Cardiac muscle cell (in vitro differentiated cells and primary cell): ENCODE data around the gene MED13. TPM values are rescaled to one million over a fixed set of nuclear protein-coding genes. Genes with fewer than 3 reads are reported as not detected.
"Not testable (repeated sequence)": the region's sequence is repeated elsewhere in the genome, so short reads cannot be mapped to it uniquely, and the experiment has no call there.

Source experiments
- DNase-seq, 2 donors: peaks; one replicate each; pipeline versions ENCODE4 v3.0.0 to v3.0.0-alpha.2; 2010 to 2017; ENCODE audit warnings: low read depth in 1 of 2, low spot score in 1 of 2
- H3K27ac ChIP-seq: fragments of 200-600 bp; sonication (generic); 2 replicates; pipeline ENCODE4 v1.5.1; 2016
- H3K27me3 ChIP-seq: fragments of 200-600 bp; sonication (generic); 2 replicates; pipeline ENCODE4 v1.6.0; 2016; ENCODE audit warnings: control low read depth
- H3K36me3 ChIP-seq: fragments of 200-600 bp; sonication (generic); 2 replicates; pipeline ENCODE4 v1.5.1; 2016; ENCODE audit warnings: control low read depth
- H3K4me1 ChIP-seq: fragments of 200-600 bp; sonication (generic); 2 replicates; pipeline ENCODE4 v1.8.1; 2017; ENCODE audit warnings: low read depth, mild to moderate bottlenecking, mixed run types
- H3K4me3 ChIP-seq: fragments of 200-600 bp; sonication (generic); 2 replicates; pipeline ENCODE4 v1.5.1; 2016; ENCODE audit warnings: mild to moderate bottlenecking
- H3K9me3 ChIP-seq: fragments of 200-600 bp; sonication (generic); 2 replicates; pipeline ENCODE4 v1.5.1; 2017; ENCODE audit warnings: low read depth, mild to moderate bottlenecking, control low read depth
- polyA plus RNA-seq: library from polyadenylated mRNA; unstranded; fragments of >200 nt; fragmentation: Nextera tagmentation; extraction: Ambion mirVana; gene quantifications from 2 replicates; pipeline ENCODE4 v1.2.1, GENCODE V29; 2016
- total RNA-seq: library from RNA; depleted of rRNA; stranded (reverse); fragments of >200 nt; gene quantifications from 2 replicates; pipeline ENCODE4 v1.2.3, GENCODE V29; 2016
- TF ChIP-seq, protein P1 (sequence below): IDR thresholded peaks from 2 replicates; pipeline ENCODE4 v1.5.1; 2012; ENCODE audit warnings: low read depth, mild to moderate bottlenecking, low read length

MED13 gene
- total and polyA plus RNA-seq, 2 experiments from 2014 or later = 3.3 to 26.9 TPM

DNA sequence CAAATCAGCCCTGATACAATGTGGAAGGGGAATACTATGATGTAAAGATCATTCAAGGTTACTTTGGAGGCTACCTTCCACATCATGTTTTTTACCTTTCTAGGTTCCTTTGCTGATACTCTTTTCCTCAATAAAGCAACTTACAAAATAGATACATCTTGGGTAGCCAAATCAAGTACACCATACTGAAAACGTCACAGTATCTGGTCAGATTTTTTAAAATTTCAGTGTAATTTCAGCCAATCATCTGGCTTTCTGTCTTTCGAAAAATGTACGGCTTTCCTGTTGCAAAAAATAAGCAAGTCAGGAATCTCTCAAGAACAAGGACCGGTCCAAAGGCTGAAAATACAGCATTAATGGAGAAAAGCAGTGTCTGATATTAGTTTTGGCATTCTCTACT is 15.6 kb upstream of the MED13 start:
- no peaks in the 10 kb centered on the region for H3K27me3 ChIP-seq
- no peak for DNase-seq
- H3K9me3 ChIP-seq = no peaks in the 10 kb centered on the region
- no peaks in the 10 kb centered on the region for H3K4me1 ChIP-seq
- no peak overlapping the region for H3K4me3 ChIP-seq
- H3K27ac ChIP-seq = no peak overlapping the region
- TF ChIP-seq, protein P1, sequence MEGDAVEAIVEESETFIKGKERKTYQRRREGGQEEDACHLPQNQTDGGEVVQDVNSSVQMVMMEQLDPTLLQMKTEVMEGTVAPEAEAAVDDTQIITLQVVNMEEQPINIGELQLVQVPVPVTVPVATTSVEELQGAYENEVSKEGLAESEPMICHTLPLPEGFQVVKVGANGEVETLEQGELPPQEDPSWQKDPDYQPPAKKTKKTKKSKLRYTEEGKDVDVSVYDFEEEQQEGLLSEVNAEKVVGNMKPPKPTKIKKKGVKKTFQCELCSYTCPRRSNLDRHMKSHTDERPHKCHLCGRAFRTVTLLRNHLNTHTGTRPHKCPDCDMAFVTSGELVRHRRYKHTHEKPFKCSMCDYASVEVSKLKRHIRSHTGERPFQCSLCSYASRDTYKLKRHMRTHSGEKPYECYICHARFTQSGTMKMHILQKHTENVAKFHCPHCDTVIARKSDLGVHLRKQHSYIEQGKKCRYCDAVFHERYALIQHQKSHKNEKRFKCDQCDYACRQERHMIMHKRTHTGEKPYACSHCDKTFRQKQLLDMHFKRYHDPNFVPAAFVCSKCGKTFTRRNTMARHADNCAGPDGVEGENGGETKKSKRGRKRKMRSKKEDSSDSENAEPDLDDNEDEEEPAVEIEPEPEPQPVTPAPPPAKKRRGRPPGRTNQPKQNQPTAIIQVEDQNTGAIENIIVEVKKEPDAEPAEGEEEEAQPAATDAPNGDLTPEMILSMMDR = no peak
- no peaks in the 10 kb centered on the region for H3K36me3 ChIP-seq

DNA sequence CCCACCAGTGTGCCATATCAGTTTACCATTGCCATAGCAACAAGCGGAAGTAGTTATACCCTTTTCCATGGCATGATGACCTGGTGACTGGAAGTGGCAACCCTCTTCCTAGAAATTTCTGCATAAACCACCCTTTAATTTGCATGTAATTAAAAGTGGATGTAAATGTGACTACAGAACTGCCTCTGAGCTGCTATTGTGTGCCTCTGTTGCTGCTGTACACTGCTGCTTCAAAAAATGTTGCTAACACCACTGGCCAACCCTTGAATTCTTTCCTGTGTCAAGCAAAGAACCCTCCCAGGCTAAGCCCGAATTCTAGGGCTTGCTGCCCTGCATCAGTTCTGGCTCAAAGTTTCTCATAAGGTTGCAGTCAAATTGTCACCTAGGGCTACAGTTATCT is 12.9 kb upstream of the MED13 start:
- DNase-seq = no peak
- H3K4me1 ChIP-seq = no peaks in the 10 kb centered on the region
- no peaks in the 10 kb centered on the region for H3K9me3 ChIP-seq
- TF ChIP-seq, protein P1 = no peak
- H3K4me3 ChIP-seq = no peak overlapping the region
- no peak overlapping the region for H3K27ac ChIP-seq
- H3K36me3 ChIP-seq = no peaks in the 10 kb centered on the region
- H3K27me3 ChIP-seq = no peaks in the 10 kb centered on the region

DNA sequence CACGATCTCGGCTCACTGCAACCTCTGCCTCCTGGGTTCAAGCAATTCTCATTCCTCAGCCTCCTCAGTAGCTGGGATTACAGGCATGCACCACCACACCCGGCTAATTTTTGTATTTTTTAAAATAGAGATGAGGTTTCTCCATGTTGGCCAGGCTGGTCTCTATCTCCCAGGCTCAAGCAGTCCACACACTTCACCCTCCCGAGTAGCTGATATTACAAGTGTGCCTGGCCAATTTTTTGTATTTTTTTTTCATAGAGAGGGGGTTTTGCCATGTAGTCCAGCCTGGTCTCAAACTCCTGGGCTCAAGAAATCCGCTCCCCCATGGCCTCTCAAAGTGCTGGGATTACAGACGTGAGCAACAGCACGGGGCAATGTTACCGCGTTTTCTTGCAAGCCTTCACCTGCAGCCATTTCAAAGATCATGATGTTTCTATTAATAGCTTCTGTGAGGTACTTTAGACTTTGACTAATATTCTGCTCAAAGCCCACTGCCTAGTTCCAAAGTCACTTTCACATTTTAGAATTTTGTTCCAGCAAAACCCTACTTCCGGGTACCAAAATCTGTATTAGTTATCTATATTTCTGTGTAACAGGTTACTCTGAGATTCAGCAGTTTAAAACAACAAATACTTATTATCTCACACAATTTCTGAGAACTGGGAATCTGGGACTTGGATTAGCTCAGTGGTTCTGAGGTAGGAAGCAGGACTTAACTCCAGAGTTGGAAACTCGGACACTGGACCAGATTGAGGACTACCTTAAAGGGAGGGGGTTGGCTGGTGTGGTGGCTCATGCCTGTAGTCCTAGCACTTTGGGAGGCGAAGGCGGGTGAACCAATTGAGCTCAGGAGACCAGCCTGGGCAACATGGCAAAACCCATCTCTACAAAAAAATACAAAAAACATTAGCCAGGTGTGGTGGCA is 12.0 kb upstream of the MED13 start:
- no peak overlapping the region for H3K4me3 ChIP-seq
- TF ChIP-seq, protein P1 = no peak
- no peaks in the 10 kb centered on the region for H3K4me1 ChIP-seq
- H3K9me3 ChIP-seq = no peaks in the 10 kb centered on the region
- H3K27me3 ChIP-seq = no peaks in the 10 kb centered on the region
- H3K27ac ChIP-seq = no peak overlapping the region
- DNase-seq = no peak
- H3K36me3 ChIP-seq = no peaks in the 10 kb centered on the region

DNA sequence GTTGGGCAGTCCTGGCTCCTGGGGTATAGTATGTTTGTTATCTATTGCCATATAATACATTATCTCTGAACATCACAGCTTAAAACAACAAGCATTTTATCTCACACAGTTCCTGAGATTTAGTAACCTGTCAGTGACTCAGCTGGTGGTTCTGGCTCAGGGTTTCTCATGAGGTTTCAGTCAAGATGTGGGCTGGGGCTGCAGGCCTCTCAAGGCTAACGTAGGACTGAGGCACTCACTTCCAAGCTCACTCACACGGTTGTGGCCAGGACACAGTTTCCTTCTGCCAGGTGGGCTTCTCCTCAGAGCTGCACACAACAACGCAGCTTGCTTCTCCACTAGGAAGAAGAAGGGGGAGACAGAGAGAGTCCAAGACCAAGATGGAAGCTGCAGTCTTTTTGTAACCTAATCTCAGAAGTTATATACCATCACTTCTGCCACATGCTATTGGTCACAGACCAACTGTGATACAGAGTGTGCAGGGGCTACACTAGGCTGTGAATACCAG is 10.3 kb upstream of the MED13 start:
- Histone ChIP-seq H3K27me3 (no peaks in the 10 kb centered on the region), H3K9me3 (no peaks in the 10 kb centered on the region), H3K27ac (no peak overlapping the region), H3K4me3 (no peak overlapping the region), H3K4me1 (no peaks in the 10 kb centered on the region), H3K36me3 (no peaks in the 10 kb centered on the region)
- TF ChIP-seq, protein P1 = no peak
- peak in 1 of 2 donors; percentile 32 for DNase-seq

DNA sequence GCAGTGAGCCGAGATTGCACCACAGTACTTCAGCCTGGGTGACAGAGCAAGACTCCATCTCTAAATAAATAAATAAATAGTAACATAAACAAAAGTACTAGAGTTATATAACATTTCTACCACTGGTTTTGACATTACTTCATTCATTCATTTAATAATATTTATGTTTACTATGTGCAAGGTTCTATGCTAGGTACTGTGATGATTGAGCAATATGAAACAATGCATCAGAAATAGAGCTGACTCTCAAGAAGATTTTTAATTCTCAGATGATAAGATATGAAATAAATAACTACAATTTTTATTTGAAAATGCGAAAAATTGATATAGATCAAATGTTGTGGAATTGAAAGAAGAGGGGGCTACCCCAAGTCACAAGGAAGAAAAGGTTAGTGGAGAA is 8.9 kb upstream of the MED13 start:
- Histone ChIP-seq H3K9me3 (no peaks in the 10 kb centered on the region), H3K36me3 (no peaks in the 10 kb centered on the region), H3K27ac (no peak overlapping the region), H3K27me3 (no peaks in the 10 kb centered on the region), H3K4me1 (no peaks in the 10 kb centered on the region), H3K4me3 (no peak overlapping the region)
- TF ChIP-seq, protein P1 = no peak
- no peak for DNase-seq

DNA sequence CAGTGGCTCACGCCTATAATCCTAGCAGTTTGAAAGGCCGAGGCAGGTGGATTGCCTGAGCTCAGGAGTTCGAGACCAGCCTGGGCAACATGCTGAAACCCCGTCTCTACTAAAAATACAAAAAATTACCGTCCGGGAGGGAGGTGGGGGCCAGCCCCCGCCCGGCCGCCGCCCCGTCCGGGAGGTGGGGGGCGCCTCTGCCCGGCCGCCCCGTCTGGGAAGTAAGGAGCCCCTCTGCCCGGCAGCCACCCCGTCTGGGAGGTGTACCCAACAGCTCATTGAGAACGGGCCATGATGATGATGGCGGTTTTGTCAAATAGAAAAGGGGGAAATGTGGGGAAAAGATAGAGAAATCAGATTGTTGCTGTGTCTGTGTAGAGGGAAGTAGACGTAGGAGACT is 7.8 kb upstream of the MED13 start:
- not testable (repeated sequence) for H3K4me1 ChIP-seq, H3K9me3 ChIP-seq, H3K36me3 ChIP-seq, H3K27ac ChIP-seq, DNase-seq, H3K4me3 ChIP-seq, H3K27me3 ChIP-seq
